Panc1 (cell line): ENCODE data around the gene POLR1H. TPM values are rescaled to one million over a fixed set of nuclear protein-coding genes. Genes with fewer than 3 reads are reported as not detected.

Source experiments
- ATAC-seq: fragments of 200-7000 bp; cut with Tn5 transposase; 2 replicates; pipeline ENCODE4 v1.9.1; 2020; ENCODE audit warnings: mild to moderate bottlenecking, moderate library complexity
- BruUV-seq: library from RNA; stranded (reverse); fragments of 400-500 nt; replicated peaks from 2 replicates; lab custom pipeline; 2021; lab: Mats Ljungman, UMichigan
- CTCF ChIA-PET: fragments of 300-600 bp; sonication (Branson Sonifier 250); formaldehyde crosslinking; loops from one replicate; lab custom pipeline; 2022; ENCODE audit warnings: antibody characterized with exemption; lab: Charles Lee
- POLR2A ChIA-PET: fragments of 300-600 bp; sonication (Branson Sonifier 250); formaldehyde crosslinking; loops from one replicate; lab custom pipeline; 2022; ENCODE audit warnings: antibody characterized with exemption; lab: Charles Lee
- DNase-seq: peaks from one replicate; pipeline ENCODE4 v3.0.0-alpha.2; 2010; ENCODE audit warnings: low read depth, low spot score
- H3K27ac ChIP-seq: 2 replicates; pipeline ENCODE4 v1.5.1; 2011; ENCODE audit warnings: mild to moderate bottlenecking, low read length, inconsistent platforms
- H3K27me3 ChIP-seq: fragments of 200-500 bp; sonication (Bioruptor generic); 2 replicates; pipeline ENCODE4 v1.6.0; 2014; ENCODE audit warnings: low read length, inconsistent platforms; ENCODE audit not compliant: control insufficient read depth, insufficient read depth
- H3K36me3 ChIP-seq: fragments of 200-500 bp; sonication (Bioruptor generic); 2 replicates; pipeline ENCODE4 v1.5.1; 2014; ENCODE audit warnings: inconsistent platforms, mild to moderate bottlenecking, low read length, moderate library complexity; ENCODE audit not compliant: control insufficient read depth, insufficient read depth
- H3K4me1 ChIP-seq: 2 replicates; pipeline ENCODE4 v1.5.1; 2011; ENCODE audit warnings: inconsistent platforms, mild to moderate bottlenecking, low read length, moderate library complexity; ENCODE audit not compliant: control insufficient read depth, insufficient read depth
- H3K4me3 ChIP-seq, 2 experiments: 2 replicates each; pipeline ENCODE4 v1.5.1; 2011 to 2012; ENCODE audit warnings: low read depth in 2 of 2, low read length in 2 of 2, mild to moderate bottlenecking in 2 of 2, inconsistent platforms in 1 of 2, moderate library complexity in 1 of 2
- H3K9me3 ChIP-seq: fragments of 200-500 bp; sonication (Bioruptor generic); 2 replicates; pipeline ENCODE4 v1.5.1; 2014; ENCODE audit warnings: low read depth, mild to moderate bottlenecking, inconsistent platforms, low read length, moderate library complexity; ENCODE audit not compliant: control insufficient read depth, insufficient read depth
- CTCF ChIP-seq: fragments of 450-650 bp; IDR thresholded peaks from 2 replicates; pipeline ENCODE4 v1.5.1; 2017; ENCODE audit warnings: mild to moderate bottlenecking
- POLR2AphosphoS5 ChIP-seq: IDR thresholded peaks from 2 replicates; pipeline ENCODE4 v1.6.1; 2012; ENCODE audit warnings: mild to moderate bottlenecking, low read depth, low read length, moderate library complexity
- REST ChIP-seq, 2 experiments: IDR thresholded peaks; 2 replicates each; pipeline ENCODE4 v1.6.1; 2011 to 2012; ENCODE audit warnings: low read depth in 2 of 2, control low read depth in 1 of 2, low read length in 1 of 2, mild to moderate bottlenecking in 1 of 2, moderate library complexity in 1 of 2; ENCODE audit not compliant: insufficient read depth in 1 of 2
- SIN3A ChIP-seq: IDR thresholded peaks from 2 replicates; pipeline ENCODE4 v1.6.1; 2012; ENCODE audit warnings: low read depth, mild to moderate bottlenecking, low read length, moderate library complexity, borderline replicate concordance; ENCODE audit not compliant: insufficient read depth
- TCF7L2 ChIP-seq: IDR thresholded peaks from 2 replicates; pipeline ENCODE4 v1.6.1; 2011; ENCODE audit warnings: mild to moderate bottlenecking, low read depth, low read length, inconsistent platforms
- in situ Hi-C: cut with HindIII; loops from 2 replicates; pipeline ENCODE4 v1.10.0; 2016; ENCODE audit warnings: low sequenced_read_pairs, low pct_unique_long_range_greater_than_20kb
- intact Hi-C: fragments of 100-400 bp; cut with micrococcal nuclease; formaldehyde crosslinking; loops from one replicate; pipeline ENCODE4 v1.10.0; 2022; ENCODE audit not compliant: unreplicated experiment
- total RNA-seq: library from RNA; stranded (reverse); gene quantifications from one replicate; pipeline ENCODE4 v1.2.1, GENCODE V29; 2021; ENCODE audit not compliant: unreplicated experiment

POLR1H gene
- total RNA-seq, 1 experiment from 2014 or later, result 24.9 TPM

GRCh38 chr6:30101444-30102413, 40.7 kb downstream of the POLR1H start:
- Histone ChIP-seq H3K4me1 (peaks cover 16% of the 10 kb centered on the region), H3K4me3 (peak overlapping the region; percentile 42 to 78), H3K27me3 (peaks cover 7% of the 10 kb centered on the region), H3K27ac (peak overlapping the region; percentile 37; the same call in 1 of the 2 replicates), H3K9me3 (no peaks in the 10 kb centered on the region), H3K36me3 (no peaks in the 10 kb centered on the region)
- no TSS peak for BruUV-seq
- intact Hi-C loops (loop anchor here (2.0 kb wide), 1 partner anchor 69 kb away; no protein-coding TSS in a partner anchor), in situ Hi-C loops (no loop called here)
- ChIA-PET POLR2A (interaction anchor here (1.0 kb wide), 1 partner anchor 29 kb away, joined by 4 read pairs; no protein-coding TSS in a partner anchor), CTCF (interaction anchor here (0.7 to 1.7 kb wide), 4 partner anchors 26 to 39 kb away, joined by 3 to 15 read pairs (median 4); no protein-coding TSS in a partner anchor)
- no peak for DNase-seq
- peak; percentile 95 for ATAC-seq
- TF ChIP-seq REST (IDR thresholded peaks at IDR 0.05; ENCODE audit: insufficient read depth in 1 of 2, low read depth in 2 of 2, low read length in 1 of 2) (no peak), POLR2AphosphoS5 (peak; percentile 69; the same call in 1 of the 2 replicates), CTCF (peak; percentile 39)

- ChIA-PET CTCF (interaction anchor here (0.6 to 2.6 kb wide), 12 partner anchors 10 to 157 kb away, joined by 3 to 68 read pairs (median 4); partner anchors contain the start of gene PPP1R11), POLR2A (interaction anchor here (1.0 kb wide), 1 partner anchor 28 kb away, joined by 4 read pairs; no protein-coding TSS in a partner anchor)
- Histone ChIP-seq H3K27me3 (peaks cover 7% of the 10 kb centered on the region), H3K4me1 (peaks cover 16% of the 10 kb centered on the region), H3K27ac (peak overlapping the region; percentile 37; the same call in 1 of the 2 replicates), H3K36me3 (no peaks in the 10 kb centered on the region), H3K9me3 (no peaks in the 10 kb centered on the region), H3K4me3 (peak overlapping the region; percentile 42 to 78)
- DNase-seq (no peak), ATAC-seq (peak; percentile 1; the same call in 1 of the 2 replicates)
- intact Hi-C loops (loop anchor here (2.0 kb wide), 1 partner anchor 68 kb away; no protein-coding TSS in a partner anchor), in situ Hi-C loops (no loop called here)
- TF ChIP-seq POLR2AphosphoS5, result no peak
- TF ChIP-seq REST (IDR thresholded peaks at IDR 0.05; ENCODE audit: insufficient read depth in 1 of 2, low read depth in 2 of 2, low read length in 1 of 2), result no peak
- TF ChIP-seq SIN3A, result no peak
- TF ChIP-seq TCF7L2, result no peak
- no peak for TF ChIP-seq CTCF
- no TSS peak for BruUV-seq
Measured at GRCh38 chr6:30102414-30102969, 41.4 kb downstream of the POLR1H start.
